Activated gamma-delta T cell (primary cell): Measurements from ENCODE around the gene TAS2R42.

ENCODE experiments used
- DNase-seq: peaks from one replicate; lab custom pipeline; 2025; lab: John Stamatoyannopoulos, UW
- total RNA-seq, 2 donors: gene quantifications; one replicate each; lab custom pipeline; 2026; lab: John Stamatoyannopoulos, UW

Gene TAS2R42
- 0 reads per million in 2 donors for total RNA-seq

- no peak for DNase-seq
Measured at GRCh38 chr12:11186837-11187236, at the start of gene TAS2R42. Gene TAS2R42 (minus strand): TSS chr12:11186937. CDS start chr12:11186937, 0 bp downstream.

- no peak for DNase-seq
Measured at GRCh38 chr12:11233532-11233931, 46.8 kb upstream of the TAS2R42 start.

- DNase-seq = no peak
Measured at GRCh38 chr12:11228296-11228879, 41.7 kb upstream of the TAS2R42 start.

- DNase-seq = no peak
Measured at GRCh38 chr12:11227373-11227772, 40.6 kb upstream of the TAS2R42 start.

- DNase-seq = no peak
Measured at GRCh38 chr12:11209113-11209512, 22.4 kb upstream of the TAS2R42 start.

GRCh38 chr12:11204173-11204572 lies 17.4 kb upstream of the TAS2R42 start:
- DNase-seq = no peak

GRCh38 chr12:11202811-11203210 lies 16.1 kb upstream of the TAS2R42 start:
- DNase-seq = no peak

GRCh38 chr12:11183011-11183410 lies 3.7 kb downstream of the TAS2R42 start:
- DNase-seq = no peak

GRCh38 chr12:11182529-11182928 lies 4.2 kb downstream of the TAS2R42 start:
- no peak for DNase-seq

GRCh38 chr12:11178250-11178649 lies 8.5 kb downstream of the TAS2R42 start:
- no peak for DNase-seq

GRCh38 chr12:11174022-11174421 lies 12.7 kb downstream of the TAS2R42 start:
- DNase-seq = no peak

GRCh38 chr12:11171969-11172675 lies 14.6 kb downstream of the TAS2R42 start:
- DNase-seq = no peak

- peak; percentile 74 for DNase-seq
Measured at GRCh38 chr12:11171145-11171968, 15.4 kb downstream of the TAS2R42 start, which contains the start of gene SMIM10L1. Gene SMIM10L1 (plus strand): TSS chr12:11171194. CDS start chr12:11171357, 163 bp downstream.

- DNase-seq = no peak
Measured at GRCh38 chr12:11170810-11171144, 16.0 kb downstream of the TAS2R42 start.

GRCh38 chr12:11166300-11166699 lies 20.4 kb downstream of the TAS2R42 start:
- DNase-seq = no peak

- DNase-seq = no peak
Measured at GRCh38 chr12:11164384-11164783, 22.4 kb downstream of the TAS2R42 start.

- DNase-seq = no peak
Measured at GRCh38 chr12:11162502-11162901, 24.2 kb downstream of the TAS2R42 start.

- no peak for DNase-seq
Measured at GRCh38 chr12:11158885-11159444, 27.8 kb downstream of the TAS2R42 start.

GRCh38 chr12:11154400-11154925 lies 32.3 kb downstream of the TAS2R42 start:
- DNase-seq = no peak

GRCh38 chr12:11152725-11153124 lies 34.0 kb downstream of the TAS2R42 start:
- DNase-seq = no peak

GRCh38 chr12:11150832-11151231 lies 35.9 kb downstream of the TAS2R42 start:
- no peak for DNase-seq

GRCh38 chr12:11147420-11147819 lies 39.3 kb downstream of the TAS2R42 start:
- DNase-seq = no peak
